ENCODE data around the gene SORCS3.

- TF ChIP-seq CTCF (IDR thresholded peaks at IDR 0.05; ENCODE audit: low read depth, low read length) (no peak), POLR2A (IDR thresholded peaks at IDR 0.05; ENCODE audit: extremely low read depth, insufficient read length) (no peak), MYC (IDR thresholded peaks at IDR 0.05; ENCODE audit: low read depth, low read length) (no peak), MAX (IDR thresholded peaks at IDR 0.05; ENCODE audit: low read depth, low read length) (no peak)
These were observed 401.9 kb downstream of the SORCS3 start for GRCh38 chr10:105042906-105043552.
